Gastrocnemius medialis (tissue), 4 donors: Measurements from ENCODE around the gene ATP6V0E2.

ENCODE experiments used
- POLR2A ChIP-seq, 2 donors: fragments of 450-650 bp; IDR thresholded peaks; one replicate each; pipeline ENCODE4 v1.6.1; 2017; ENCODE audit warnings: antibody characterized with exemption in 2 of 2, mild to moderate bottlenecking in 2 of 2, moderate library complexity in 2 of 2
- TF ChIP-seq, protein P1 (sequence below), 5 experiments: fragments of 450-650 bp in 3 of 5; fragments of 200-600 bp in 2 of 5; sonication (generic) in 2 of 5; IDR thresholded peaks in 4 of 5; conservative IDR thresholded peaks in 1 of 5; 1 replicate in 4 of 5; 2 replicates in 1 of 5; pipeline ENCODE4 v1.5.1; 2016 to 2019; ENCODE audit warnings: antibody characterized with exemption in 5 of 5, mild to moderate bottlenecking in 3 of 5, moderate library complexity in 3 of 5

DNA sequence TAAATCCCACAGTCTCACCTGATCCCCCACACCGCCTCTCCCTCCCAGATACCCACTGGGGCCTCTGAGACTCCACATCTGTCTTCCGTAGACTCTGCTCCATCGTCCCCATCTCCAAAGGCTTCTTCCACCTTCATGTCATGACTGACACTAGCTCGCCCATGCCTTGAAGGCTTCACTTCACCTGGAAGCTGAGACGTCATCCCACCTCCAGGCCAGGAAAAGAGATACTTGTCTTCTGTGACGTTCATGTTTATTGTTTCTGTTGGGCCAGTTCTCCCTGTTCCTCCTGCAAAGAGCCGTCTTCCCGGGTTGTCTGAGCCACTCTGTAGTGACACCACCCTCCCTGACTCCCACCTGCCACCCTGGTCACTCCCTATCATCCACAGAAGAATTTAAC lies 39.2 kb upstream of the ATP6V0E2 start:
- TF ChIP-seq, protein P1, sequence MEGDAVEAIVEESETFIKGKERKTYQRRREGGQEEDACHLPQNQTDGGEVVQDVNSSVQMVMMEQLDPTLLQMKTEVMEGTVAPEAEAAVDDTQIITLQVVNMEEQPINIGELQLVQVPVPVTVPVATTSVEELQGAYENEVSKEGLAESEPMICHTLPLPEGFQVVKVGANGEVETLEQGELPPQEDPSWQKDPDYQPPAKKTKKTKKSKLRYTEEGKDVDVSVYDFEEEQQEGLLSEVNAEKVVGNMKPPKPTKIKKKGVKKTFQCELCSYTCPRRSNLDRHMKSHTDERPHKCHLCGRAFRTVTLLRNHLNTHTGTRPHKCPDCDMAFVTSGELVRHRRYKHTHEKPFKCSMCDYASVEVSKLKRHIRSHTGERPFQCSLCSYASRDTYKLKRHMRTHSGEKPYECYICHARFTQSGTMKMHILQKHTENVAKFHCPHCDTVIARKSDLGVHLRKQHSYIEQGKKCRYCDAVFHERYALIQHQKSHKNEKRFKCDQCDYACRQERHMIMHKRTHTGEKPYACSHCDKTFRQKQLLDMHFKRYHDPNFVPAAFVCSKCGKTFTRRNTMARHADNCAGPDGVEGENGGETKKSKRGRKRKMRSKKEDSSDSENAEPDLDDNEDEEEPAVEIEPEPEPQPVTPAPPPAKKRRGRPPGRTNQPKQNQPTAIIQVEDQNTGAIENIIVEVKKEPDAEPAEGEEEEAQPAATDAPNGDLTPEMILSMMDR (IDR thresholded peaks at IDR 0.05 in 4 of 5, conservative IDR thresholded peaks at IDR 0.05 in 1 of 5): no peak
- no peak for TF ChIP-seq POLR2A (IDR thresholded peaks at IDR 0.05)
